ENCODE data around the gene UNC5CL. TPM values are rescaled to one million over a fixed set of nuclear protein-coding genes. Genes with fewer than 3 reads are reported as not detected.

The UNC5CL gene
- total RNA-seq, 1 experiment from 2014 or later, result 0.81 TPM

DNA sequence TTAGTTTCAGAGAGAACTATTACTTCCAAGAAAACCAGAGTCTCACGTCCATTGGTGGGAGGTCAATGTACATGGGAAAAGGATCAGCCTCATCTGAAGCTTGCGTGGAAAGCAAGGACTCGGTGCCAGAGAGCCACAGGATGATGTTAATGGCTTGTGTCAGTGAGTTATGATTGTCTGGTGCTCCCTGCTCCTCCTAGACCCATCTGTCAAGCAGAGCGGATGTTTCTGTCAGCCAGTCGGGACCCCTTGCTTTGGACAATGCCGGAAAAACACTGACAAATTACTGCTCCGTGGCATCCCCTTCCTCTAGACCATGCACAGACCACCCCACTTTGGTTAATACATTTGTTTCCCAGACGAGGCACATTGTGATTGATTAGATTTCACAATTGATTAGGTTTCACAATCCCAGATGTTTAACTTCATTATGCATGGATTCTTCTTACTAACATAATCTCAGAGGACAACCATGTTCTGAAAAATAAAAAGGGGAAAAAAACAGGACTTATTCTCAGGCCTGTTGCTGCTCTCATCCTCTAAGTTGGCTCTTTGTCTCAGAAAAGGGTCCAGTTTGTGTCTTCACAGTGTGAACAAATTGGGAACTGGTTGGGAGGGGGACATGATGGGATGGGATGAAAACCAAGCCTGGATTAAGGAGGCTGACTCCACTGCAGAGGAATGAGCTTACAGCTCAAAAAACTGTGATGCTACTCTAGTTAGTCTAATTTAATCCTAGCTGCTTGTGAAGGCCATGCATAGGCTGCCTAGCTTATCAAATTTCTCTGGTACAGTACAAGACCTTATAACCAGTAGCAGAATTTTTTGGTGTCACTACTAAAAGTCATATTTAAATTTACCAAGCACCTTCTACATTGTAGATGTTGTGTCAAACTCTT, 51.9 kb downstream of the UNC5CL start:
- no peak overlapping the region for H4K5ac ChIP-seq (ENCODE audit: insufficient read length, low read depth, low read length)
- no peak overlapping the region for H2BK20ac ChIP-seq (ENCODE audit: low read depth, low read length, poor library complexity, severe bottlenecking)
- DNase-seq, result no peak
- H3K4ac ChIP-seq (ENCODE audit: low read depth, low read length), result no peak overlapping the region
- no peak overlapping the region for H2BK12ac ChIP-seq (ENCODE audit: insufficient read length, low read depth, low read length)
- peaks cover 9% of the 10 kb centered on the region for H3K4me1 ChIP-seq (ENCODE audit: insufficient read depth, low read length)
- no peaks in the 10 kb centered on the region for H3K23me2 ChIP-seq (ENCODE audit: insufficient read length, low read depth, low read length, poor library complexity, severe bottlenecking)
- H3K79me2 ChIP-seq (ENCODE audit: insufficient read depth, low read length), result no peaks in the 10 kb centered on the region
- peaks cover 5% of the 10 kb centered on the region for H3K27me3 Mint-ChIP-seq (ENCODE audit: low read depth)
- H3K4me1 Mint-ChIP-seq, result peaks cover 25 to 35% of the 10 kb centered on the region in 2 experiments
- no peak overlapping the region for H2BK15ac ChIP-seq (ENCODE audit: low read depth, low read length)
- H4K20me1 ChIP-seq (ENCODE audit: control insufficient read depth, insufficient read depth, insufficient read length), result no peaks in the 10 kb centered on the region
- no peak overlapping the region; a peak in 1 of 5 replicates for H3K4me3 Mint-ChIP-seq
- H3K27ac Mint-ChIP-seq, result no peak overlapping the region; a peak in 1 of 7 replicates
- no peaks in the 10 kb centered on the region for H3K36me3 Mint-ChIP-seq (ENCODE audit: insufficient read depth in 1 of 3, low read depth in 3 of 3)
- no peak overlapping the region for H2BK120ac ChIP-seq (ENCODE audit: low read depth, low read length, poor library complexity, severe bottlenecking)
- H3K27me3 ChIP-seq (ENCODE audit: insufficient read depth, low read length), result no peaks in the 10 kb centered on the region
- H3K23ac ChIP-seq (ENCODE audit: insufficient read length, low read depth, low read length), result no peak overlapping the region
- no peak overlapping the region for H4K8ac ChIP-seq (replicated peaks; ENCODE audit: insufficient read length, low read depth, low read length)
- H2BK5ac ChIP-seq (ENCODE audit: insufficient read length, low read length), result no peak overlapping the region
- H3K9ac ChIP-seq (ENCODE audit: extremely low read depth, insufficient read length, low read length), result no peak overlapping the region
- H3K56ac ChIP-seq (ENCODE audit: insufficient read length, low read depth, low read length), result no peak overlapping the region
- H2AFZ ChIP-seq (ENCODE audit: low read length), result no peak overlapping the region
- no CpG with 5 or more reads among the region's 8 CpGs for WGBS (ENCODE audit: extremely low coverage, insufficient read length, low lambda C conversion rate)
- H3K9me3 Mint-ChIP-seq, result peaks cover 0 to 1% of the 10 kb centered on the region in 2 experiments; a peak in 1 of 5 replicates
- no peaks in the 10 kb centered on the region for H3K9me3 ChIP-seq (ENCODE audit: control insufficient read depth, low read depth, low read length)
- no peak overlapping the region for H3K18ac ChIP-seq (ENCODE audit: insufficient read length, low read depth, low read length)
- no peak overlapping the region for H3K27ac ChIP-seq (ENCODE audit: insufficient read length, low read depth, low read length)
- no peak overlapping the region for H3K4me2 ChIP-seq (ENCODE audit: insufficient read depth, insufficient read length, low read length)
- H2AK5ac ChIP-seq (ENCODE audit: insufficient read length, low read length), result no peak overlapping the region
- no peaks in the 10 kb centered on the region for H3K79me1 ChIP-seq (ENCODE audit: insufficient read depth, low read depth, low read length, poor library complexity, severe bottlenecking)
- no peak overlapping the region for H3T11ph ChIP-seq (ENCODE audit: low read length)
- H4K91ac ChIP-seq (ENCODE audit: insufficient read length, low read depth, low read length), result no peak overlapping the region
- TF ChIP-seq, protein P1, sequence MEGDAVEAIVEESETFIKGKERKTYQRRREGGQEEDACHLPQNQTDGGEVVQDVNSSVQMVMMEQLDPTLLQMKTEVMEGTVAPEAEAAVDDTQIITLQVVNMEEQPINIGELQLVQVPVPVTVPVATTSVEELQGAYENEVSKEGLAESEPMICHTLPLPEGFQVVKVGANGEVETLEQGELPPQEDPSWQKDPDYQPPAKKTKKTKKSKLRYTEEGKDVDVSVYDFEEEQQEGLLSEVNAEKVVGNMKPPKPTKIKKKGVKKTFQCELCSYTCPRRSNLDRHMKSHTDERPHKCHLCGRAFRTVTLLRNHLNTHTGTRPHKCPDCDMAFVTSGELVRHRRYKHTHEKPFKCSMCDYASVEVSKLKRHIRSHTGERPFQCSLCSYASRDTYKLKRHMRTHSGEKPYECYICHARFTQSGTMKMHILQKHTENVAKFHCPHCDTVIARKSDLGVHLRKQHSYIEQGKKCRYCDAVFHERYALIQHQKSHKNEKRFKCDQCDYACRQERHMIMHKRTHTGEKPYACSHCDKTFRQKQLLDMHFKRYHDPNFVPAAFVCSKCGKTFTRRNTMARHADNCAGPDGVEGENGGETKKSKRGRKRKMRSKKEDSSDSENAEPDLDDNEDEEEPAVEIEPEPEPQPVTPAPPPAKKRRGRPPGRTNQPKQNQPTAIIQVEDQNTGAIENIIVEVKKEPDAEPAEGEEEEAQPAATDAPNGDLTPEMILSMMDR (conservative IDR thresholded peaks at IDR 0.05), result no peak
- H3K14ac ChIP-seq (ENCODE audit: insufficient read depth, low read length), result no peak overlapping the region
